HG03159 (cell line): Measurements from ENCODE around the gene PRRC1.
A peak's percentile ranks its signal among the peaks of the same experiment; 100 is the strongest.

Source experiments
- ATAC-seq: cut with Tn5 transposase; IDR thresholded peaks from one replicate; pipeline ENCODE4 v1.9.1; 2021; ENCODE audit warnings: mild to moderate bottlenecking, moderate library complexity; ENCODE audit not compliant: unreplicated experiment

The PRRC1 gene

DNA sequence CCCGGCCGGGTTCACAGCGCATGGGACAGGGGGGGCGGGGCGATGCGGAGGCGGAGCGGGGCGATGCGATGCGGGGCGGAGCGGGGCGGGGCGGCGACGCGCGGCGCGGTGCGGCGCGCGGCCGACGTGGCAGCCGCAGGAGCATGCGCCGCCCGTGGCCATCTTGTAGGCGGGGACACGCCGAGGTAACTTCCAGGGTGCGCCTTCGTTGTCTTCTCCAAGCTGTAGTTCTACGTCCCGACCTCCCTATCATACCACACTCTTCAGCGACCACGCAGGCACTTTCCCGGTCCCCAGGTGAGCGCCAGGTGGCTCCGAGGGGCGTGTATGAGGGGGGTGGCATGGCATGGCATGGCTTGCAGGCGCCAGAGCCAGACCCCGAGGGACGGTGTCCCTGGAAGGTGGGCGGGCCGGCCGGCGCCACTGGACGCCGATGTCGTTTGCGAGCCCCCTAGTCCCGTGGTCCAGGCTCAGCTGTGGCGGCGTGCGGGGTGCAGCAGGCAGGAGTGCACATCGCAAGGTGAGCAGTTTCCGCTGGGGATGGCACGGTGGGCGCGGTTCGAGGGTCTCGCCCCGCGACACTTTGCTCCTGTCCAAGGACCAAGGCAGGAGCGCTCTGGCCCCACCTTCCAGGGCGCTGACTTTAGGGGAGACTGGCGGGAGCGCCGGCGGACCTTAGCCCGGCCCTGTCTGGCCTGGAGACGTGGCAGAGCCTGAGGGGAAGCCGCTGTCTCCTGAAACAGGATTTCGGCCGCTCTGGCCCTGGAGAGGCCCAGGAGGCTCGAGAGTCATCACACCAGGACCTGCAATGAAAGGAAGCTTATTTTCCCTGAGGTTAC, at the start of gene PRRC1:
Gene PRRC1, plus strand, starts transcription at position 161 of the 839 bp plus-strand sequence. CDS start 5,840 bp downstream, outside the sequence.
- ATAC-seq: peak; percentile 93

DNA sequence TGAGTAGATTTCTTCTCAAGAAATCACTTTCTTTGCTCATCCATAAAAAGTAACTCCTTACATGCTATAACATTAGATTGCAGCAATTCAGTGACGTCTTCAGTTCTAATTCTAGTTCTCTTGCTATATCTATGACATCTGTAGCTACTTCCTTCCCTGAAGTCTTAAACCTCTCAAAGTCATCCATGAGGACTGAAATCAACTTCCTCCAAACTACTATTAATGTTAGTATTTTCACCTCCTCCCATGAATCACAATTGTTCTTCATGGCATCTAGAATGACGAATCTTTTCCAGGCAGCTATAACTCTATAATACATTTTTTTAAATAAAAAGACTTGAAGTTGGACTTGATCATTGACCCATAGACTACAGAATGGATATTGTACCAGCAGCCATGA, 46.2 kb upstream of the PRRC1 start:
- ATAC-seq: no peak

DNA sequence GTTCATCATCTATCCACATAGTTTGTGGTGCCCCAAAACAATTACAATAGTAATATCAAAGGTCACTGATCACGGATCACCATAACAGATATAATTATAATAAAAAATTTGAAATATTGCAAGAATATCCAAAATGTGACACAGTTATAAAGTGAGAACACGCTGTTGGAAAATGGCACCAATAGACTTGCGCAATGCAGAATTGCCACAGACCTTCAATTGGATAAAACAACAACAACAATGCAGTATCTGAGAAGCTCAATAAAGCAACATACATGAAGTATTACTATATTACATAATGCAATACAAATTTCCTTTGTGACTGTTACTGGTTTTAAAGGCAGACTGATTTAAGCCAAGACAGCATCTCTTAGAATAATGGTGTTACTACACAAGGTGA, 44.7 kb upstream of the PRRC1 start:
- ATAC-seq: no peak

DNA sequence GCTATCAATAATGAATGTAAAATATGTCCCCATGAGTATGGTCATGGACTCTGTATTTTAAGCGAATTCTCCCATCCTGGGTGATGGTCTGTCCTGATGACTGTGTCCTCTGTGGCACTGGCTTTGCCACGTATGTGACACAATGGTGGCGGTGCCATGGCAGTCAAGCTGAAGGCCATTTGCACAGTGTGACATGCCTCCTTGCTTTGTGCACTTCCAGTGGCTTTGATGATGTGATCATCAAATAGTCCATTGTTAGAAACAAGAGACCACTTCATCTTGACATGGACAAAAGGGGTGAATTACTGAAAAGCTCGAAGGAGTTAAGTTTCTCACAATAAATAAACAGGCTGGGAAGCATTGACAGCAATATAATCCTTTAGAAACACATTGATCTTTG, 31.0 kb upstream of the PRRC1 start:
- ATAC-seq: no peak

DNA sequence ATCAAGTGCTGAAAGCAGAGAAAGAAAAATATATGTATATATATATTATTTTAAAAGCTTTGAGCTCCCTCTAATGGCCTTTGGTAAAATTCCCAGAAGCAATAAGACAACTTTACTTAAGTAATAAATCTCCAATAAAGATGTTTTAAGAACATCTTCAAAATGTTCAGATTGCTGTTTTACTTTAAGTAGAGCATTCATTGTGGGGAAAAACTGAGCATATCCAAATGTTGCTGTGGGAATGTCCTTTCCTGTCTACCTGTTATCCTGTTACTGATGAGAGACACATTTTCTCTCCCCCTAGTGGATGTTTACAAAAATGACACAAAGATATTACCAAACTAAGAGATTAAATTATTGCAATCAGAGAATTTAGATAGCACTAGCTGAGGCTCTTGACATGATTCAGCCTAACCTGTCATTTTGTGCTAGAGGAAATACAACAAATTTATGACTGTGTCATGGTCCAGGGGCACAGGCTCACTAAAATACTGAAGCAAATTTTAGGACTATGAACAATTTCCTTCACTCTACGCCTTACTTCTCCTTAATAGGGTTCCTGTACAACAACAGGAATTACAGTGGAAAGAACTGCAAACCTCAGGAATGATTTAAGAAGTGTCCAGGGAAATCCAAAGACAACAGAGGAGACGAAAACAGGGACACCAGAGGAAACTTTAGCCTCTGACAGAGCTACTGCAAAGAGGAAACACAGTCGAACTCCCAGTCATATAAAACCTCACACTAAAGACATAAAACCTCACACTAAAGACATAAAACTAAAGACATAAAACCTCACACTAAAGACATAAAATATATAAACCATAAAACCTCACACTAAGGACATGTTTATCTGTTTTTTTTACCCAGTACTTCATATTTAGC, 24.3 kb upstream of the PRRC1 start:
- ATAC-seq: peak; percentile 82

DNA sequence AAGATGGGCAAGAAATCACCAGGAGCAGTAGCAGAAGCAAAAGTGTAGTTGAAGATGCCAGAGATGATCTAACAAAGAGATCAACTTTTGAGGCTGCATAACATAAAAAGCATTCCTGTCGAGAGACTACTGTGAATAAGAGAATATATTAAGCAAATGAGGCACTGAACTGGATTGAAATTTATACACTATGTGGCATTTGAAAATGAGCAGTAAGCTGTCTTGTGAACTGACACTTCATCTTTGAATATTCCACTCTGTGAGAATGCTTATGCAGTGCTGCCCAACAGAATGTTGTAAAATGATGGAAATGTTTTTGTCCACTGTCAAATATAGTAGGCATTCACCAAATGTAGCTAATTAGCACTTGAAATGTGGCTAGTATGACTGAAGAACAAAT, 18.9 kb upstream of the PRRC1 start:
- ATAC-seq: no peak

DNA sequence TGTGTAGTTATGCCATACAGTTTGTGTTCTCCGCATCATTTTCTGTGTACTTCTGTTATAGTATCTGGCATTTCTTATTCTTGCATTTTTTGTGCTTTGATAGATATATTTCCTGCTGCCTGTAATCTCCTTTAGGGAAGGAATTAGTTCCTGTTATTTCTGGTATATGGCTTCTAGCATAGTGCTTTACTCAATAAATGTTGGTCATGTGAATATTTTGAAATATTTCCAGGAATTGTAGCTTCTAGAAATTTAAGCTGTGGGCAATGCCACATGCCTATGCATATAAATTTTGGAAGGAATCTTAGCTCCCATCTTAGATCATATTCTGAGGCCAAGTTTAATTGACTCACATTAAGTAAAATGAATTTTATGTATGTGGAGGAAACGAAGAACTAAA, 11.5 kb upstream of the PRRC1 start:
- ATAC-seq: no peak

DNA sequence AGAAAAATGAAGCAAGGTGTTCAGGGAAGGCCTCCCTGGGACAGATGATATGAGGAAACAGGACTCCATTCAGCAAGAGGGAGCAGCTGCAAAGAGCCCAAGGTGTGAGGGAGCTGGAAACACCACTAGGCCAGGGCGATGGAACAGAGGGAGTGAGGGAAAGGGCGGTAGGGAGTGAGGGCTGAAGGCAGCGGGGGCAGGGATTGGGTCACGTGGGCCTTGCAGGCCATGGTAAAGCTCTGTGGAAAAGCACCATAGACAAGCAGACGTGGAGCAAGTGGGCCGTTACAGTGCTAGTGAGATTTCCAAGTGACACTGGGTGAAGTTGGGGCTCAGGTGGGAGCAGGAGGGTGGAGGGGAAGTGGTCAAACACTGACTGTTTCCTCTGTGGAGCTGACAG, 10.8 kb upstream of the PRRC1 start:
- no peak for ATAC-seq

DNA sequence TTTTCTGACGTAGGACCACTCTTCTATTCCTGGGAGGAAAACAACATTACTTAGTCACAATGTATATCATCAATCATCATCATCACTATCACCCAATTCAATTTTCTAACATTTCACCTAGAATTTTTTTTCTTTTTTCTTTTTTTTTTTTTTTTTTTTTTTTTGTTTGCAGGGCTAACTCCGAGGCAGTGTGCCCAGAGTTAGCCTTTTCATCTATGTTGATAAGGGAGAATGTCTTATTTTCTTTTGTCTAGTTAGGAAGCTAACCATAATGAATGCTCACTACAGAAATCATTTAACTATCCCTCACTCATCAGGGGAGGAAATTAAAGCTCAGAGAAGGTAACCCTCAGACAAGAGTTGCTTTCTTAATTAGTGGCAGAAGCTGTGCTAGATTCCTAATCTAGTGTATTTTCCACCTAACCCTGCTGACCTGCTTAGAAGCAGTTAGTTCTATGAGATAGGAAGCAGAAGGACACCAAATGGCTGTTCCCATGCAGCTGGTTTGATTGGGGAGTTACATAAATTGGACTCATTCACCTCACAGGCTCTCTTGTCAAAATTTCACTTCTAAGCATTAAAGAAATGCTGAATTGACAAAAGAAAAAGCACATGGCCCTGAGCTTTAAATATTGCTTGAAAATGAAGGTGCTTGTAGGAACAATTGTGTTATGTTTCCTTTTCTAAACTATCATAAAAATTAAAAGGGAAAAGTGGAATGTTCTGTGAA, 8.6 kb upstream of the PRRC1 start:
- no peak for ATAC-seq

DNA sequence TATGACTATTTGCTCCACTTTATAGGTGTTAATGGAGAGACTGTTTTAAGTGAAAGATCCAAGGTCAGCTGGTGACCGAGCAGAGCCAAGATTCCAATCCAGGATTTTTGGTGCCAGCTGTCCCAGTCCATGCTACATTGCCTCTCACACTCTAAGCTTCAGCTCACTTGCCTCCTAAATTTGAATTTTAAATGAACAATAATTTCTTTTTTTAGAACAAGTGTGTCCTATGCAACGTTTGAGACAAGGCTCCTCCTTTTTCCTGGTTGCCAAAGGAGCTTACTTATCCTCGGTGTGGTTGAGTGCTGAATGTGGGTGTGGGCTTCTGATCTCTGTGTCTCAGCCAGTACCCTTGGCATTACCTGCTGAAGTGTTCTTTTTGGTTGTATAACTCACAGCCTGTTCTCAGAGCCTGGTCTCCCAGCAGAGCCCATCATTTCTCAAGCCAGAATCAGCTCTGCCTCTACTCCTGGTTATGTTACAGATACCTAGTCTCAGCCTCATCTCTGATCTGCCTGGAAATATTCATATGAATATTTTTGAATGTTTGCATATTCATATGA, 4.0 kb upstream of the PRRC1 start:
- no peak for ATAC-seq

DNA sequence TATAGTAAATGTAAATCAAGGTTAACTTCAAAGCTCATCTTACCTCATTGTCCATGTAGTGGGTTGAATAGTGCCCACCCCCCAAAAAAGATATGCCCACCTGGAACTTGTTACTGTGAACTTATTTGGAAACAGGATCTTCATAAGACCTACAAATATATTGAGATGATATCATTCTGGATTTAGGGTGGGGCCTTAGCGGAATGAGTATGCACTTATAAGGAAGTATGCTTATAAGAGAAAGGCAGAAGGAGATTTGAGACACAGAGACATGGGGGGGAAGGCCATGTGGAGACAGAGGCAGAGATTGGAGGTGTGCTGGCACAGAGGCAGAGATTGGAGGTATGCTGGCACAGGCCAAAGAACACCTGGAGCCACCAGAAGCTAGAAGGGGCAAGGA, 2.6 kb upstream of the PRRC1 start:
- ATAC-seq: no peak

DNA sequence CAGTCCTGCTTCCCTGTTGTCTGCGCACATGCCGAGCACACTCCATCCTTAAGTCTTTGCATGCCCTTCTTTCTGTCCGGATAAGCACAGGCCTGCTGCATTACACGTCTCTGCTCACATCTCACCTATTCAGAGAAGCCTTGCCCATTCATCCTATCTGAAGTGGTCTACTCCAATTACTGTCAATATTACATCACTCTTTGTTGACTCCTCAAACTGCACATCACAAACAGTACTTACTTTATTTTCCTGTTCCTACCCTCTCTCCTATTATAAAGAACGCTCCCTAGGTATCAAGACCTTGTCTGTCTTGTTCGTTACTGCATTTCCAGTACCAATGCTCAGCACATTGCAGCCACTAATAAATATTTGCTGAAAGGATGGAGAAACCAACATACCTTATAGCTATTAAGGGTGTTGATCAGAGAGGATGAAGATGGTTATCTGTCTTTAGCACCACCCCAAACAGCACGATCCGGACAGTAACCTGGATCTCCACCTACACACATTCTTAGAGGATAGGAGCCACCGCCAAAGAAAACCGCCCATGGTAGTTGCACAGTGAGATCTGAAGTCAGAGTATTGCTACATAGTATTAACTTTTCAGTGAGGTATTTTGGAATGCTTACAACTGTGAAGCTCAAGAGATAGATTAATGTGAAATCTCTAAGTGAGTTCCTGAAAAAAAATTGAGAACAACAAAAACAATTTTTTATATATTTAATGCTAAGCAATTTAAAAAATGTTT, 1.6 kb upstream of the PRRC1 start:
- ATAC-seq: no peak

DNA sequence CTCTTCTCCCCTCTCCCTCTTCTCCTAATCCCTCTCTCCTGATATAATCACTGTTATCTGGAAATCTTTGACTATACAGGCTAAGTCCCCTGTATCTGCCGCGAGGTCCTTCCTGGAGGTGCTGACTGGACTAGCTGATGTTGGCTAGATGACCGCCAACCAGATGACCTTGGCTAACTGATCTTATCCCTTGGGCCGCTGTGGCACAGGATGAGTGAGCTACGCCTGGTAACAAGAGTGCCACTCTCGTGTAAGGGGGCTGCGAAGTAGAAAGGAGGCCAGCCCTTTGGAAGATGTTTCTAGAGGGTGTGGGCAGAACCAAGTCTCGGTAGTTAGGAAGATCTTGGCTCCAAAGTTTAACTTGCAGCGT, 345 bp upstream of the PRRC1 start:
- peak; percentile 22 for ATAC-seq

DNA sequence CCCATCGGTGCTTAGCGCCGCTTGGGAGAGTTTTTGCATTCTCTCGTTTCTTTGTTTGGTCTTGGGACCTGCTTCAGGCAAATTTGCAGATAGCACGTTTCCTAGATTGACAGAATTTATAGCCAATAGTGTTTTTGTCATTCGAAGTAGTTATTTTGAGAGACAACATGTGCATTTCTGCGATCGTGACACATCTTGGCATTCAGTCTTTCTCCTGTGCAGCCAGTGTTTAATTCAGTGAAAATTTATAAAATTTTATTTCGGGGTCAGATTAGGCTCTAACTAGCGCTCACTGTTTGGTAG, 830 bp downstream of the PRRC1 start:
- peak; percentile 35 for ATAC-seq

DNA sequence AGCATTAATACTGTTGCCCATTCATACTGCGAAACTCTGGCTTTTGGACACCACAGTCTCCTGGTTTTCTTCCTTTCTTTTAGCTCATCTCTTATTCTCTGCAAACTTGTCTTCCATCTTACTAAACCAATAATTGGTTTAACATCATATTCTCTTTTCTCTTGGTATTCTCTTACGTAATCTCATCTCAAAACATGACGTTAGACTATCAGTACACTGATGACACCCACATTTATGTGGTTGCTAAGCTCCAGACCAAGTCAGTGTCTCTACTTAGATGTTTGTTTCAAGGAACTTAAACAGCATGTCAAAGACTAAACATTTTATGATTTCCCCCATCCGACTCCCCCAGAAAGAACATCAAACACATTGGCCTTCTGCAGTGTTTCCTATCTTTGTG, 2.1 kb downstream of the PRRC1 start:
- no peak for ATAC-seq

DNA sequence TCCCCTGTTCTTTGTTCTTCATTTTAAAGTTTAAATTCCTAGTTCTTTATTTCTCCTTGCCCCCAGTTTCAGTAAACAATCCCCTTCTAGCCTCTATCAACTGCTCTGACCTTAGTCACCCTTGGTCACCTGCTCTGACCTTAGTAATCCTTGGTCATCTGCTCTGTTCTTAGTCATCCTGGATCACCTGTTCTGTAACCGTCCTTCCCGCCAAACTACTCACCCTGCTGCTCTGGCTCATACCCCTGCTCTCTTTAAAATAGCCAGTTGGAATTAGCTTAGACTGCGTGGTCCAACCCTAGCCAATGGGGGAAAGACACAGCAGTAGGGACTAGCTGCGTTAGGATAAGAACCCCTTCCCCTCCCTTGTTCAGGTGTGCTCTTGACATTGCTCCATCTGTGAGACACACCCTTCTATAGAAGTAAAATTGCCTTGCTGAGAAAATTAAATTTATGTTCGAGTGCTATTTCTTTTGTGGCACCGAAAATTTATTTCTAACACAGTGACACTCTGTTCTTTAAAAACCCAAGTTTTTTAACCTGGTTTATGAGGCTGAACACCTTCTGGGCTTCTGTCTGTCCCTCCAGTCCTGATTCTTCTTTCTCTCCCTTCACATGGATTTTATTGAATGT, 3.8 kb downstream of the PRRC1 start:
- ATAC-seq: no peak

DNA sequence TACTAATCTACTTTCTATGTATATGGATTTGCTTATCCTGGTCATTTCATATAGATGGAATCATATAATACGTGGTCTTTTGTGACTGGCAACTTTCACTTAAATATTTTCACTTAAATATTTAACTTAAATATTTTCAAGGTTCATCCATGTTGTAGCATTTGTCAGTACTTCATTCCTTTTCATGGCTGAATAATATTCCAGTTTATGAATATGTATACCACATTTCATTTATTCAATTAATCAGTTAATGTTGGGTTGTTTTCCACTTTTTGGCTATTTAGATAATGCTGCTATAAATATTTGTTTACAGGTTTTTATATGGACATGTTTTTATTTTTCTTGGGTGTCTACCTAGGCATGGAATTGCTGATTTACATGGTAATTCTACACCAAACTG, 7.7 kb downstream of the PRRC1 start:
- no peak for ATAC-seq

DNA sequence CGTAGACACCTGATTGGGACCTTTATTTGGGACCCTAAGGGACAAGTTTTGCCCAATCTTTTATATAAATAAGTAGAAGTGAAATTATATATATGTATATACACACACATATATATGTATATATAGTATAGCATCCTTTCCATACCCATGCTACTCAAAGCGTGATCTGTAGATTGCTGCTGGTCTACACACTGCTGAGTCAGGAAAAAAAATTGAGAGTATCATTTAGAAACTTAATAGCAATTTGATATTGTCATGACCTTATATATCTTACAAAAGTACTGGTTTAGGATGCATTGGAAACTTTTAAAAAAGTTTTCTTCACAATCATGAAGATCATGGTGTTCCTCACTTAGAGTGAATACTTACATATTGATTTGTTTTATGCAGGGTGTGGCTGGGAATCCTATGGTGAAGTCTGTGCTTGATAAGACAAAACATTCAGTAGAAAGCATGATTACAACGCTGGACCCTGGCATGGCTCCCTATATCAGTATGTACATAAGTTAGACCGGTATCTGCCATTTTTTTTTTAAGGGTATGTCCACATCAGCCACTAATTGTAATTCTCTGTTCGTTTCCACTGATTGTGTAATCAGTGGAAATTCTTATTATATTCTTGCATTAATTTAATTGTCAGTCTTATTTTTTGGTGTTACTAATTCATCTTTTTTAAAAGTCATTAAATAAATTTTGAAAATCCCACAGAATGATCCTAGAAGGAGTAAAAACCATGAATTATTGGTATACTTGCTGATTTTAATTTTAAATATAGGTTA, 12.7 kb downstream of the PRRC1 start:
- no peak for ATAC-seq

DNA sequence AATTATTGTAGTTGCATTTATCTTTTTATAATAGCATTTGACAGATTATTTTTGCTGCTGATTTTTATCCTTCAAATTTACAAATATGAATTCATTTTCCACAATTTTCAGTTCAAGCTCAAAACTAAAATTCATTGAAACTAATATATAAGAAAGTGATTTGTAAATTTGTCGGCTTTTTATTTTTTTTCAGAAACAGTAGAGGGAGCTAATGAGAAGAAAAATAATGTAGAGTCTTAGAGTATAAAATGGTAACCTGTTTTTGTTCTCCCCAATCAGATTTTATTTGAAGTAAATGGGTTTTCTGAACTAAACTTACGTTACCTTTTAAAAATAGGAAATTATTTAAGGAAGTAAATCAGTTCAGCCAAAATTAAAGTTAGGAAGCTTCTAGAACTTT, 19.2 kb downstream of the PRRC1 start:
- no peak for ATAC-seq
